Omental fat pad (tissue), 4 donors: Measurements from ENCODE around the gene PDCD10. TPM values are rescaled to one million over a fixed set of nuclear protein-coding genes. Genes with fewer than 3 reads are reported as not detected.

Experiments used
- ATAC-seq: fragments of 150-250 bp; one replicate; pipeline ENCODE4 v1.9.1; 2016; ENCODE audit warnings: mild to moderate bottlenecking, moderate library complexity; ENCODE audit not compliant: low FRiP score
- DNase-seq: peaks from one replicate; pipeline ENCODE4 v3.0.0-alpha.2; 2019; ENCODE audit warnings: low spot score
- CTCF ChIP-seq, 3 donors: fragments of 450-650 bp; IDR thresholded peaks; one replicate each; pipeline ENCODE4 v1.5.1; 2016 to 2017; ENCODE audit warnings: antibody characterized with exemption in 3 of 3, mild to moderate bottlenecking in 3 of 3, moderate library complexity in 2 of 3
- total RNA-seq, 4 donors: library from RNA; depleted of rRNA; stranded (reverse); fragments of >200 nt; gene quantifications; one replicate each; pipeline ENCODE4 v1.1.0, GENCODE V29; 2016

PDCD10 gene
- total RNA-seq, 4 donors from 2014 or later = 46.7 to 66.8 (median 58.0) TPM

GRCh38 chr3:167691366-167691765 is 43.3 kb downstream of the PDCD10 start:
- no peak for TF ChIP-seq CTCF (IDR thresholded peaks at IDR 0.05)
- DNase-seq (no peak), ATAC-seq (no peak)

- DNase-seq (no peak), ATAC-seq (no peak)
- TF ChIP-seq CTCF (IDR thresholded peaks at IDR 0.05) = no peak
Observed at GRCh38 chr3:167684388-167684993, 50.2 kb downstream of the PDCD10 start.

GRCh38 chr3:167679526-167679925 is 55.2 kb downstream of the PDCD10 start:
- DNase-seq = no peak
- no peak for ATAC-seq

GRCh38 chr3:167675848-167676247 is 58.8 kb downstream of the PDCD10 start:
- no peak for TF ChIP-seq CTCF (IDR thresholded peaks at IDR 0.05)
- no peak for DNase-seq

More at GRCh38 chr3:167679526-167679925, 55.2 kb downstream of the PDCD10 start:
- TF ChIP-seq CTCF (IDR thresholded peaks at IDR 0.05) = no peak

GRCh38 chr3:167673221-167673620 is 61.5 kb downstream of the PDCD10 start:
- TF ChIP-seq CTCF (IDR thresholded peaks at IDR 0.05) = no peak
- DNase-seq (no peak), ATAC-seq (no peak)

More at GRCh38 chr3:167675848-167676247, 58.8 kb downstream of the PDCD10 start:
- ATAC-seq = no peak

GRCh38 chr3:167671878-167672427 is 62.7 kb downstream of the PDCD10 start:
- DNase-seq = no peak
- TF ChIP-seq CTCF (IDR thresholded peaks at IDR 0.05) = no peak
- ATAC-seq = no peak

GRCh38 chr3:167669699-167670098 is 65.0 kb downstream of the PDCD10 start:
- TF ChIP-seq CTCF (IDR thresholded peaks at IDR 0.05) = no peak
- ATAC-seq = no peak

More at GRCh38 chr3:167669699-167670098, 65.0 kb downstream of the PDCD10 start:
- DNase-seq = no peak
